ENCODE results near the gene SH2D7.

DNA sequence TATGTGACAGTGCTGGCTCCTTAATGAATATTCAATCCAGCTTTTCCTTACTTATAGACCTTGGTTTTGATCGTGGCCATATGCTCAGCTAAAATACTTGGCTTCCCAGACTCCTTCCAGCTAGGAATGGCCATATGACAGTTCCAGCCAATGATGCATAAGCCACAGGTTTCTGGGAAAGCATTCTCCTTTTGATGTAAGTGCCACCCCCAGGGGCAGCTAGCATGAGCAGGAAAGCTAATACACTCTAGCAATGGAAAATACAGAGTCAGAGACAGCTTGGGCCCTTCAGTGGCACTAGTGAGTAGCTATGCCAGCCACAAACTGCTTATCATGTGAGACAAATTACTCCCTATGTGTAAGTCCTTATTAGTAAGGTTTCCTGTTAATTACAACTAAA lies 41.5 kb upstream of the SH2D7 start:
- TF ChIP-seq FOXA1 (IDR thresholded peaks at IDR 0.05) (no peak), L3MBTL2 (conservative IDR thresholded peaks at IDR 0.05) (no peak), BHLHE40 (IDR thresholded peaks at IDR 0.05; ENCODE audit: borderline replicate concordance) (no peak), HDGF (IDR thresholded peaks at IDR 0.05; ENCODE audit: borderline replicate concordance) (no peak), FOXK2 (IDR thresholded peaks at IDR 0.05) (no peak), FOXM1 (IDR thresholded peaks at IDR 0.05; ENCODE audit: borderline replicate concordance) (no peak), ZNF384 (IDR thresholded peaks at IDR 0.05) (no peak), SP1 (IDR thresholded peaks at IDR 0.05) (no peak), ELF4 (IDR thresholded peaks at IDR 0.05) (no peak), ARNT (IDR thresholded peaks at IDR 0.05) (no peak), SUZ12 (IDR thresholded peaks at IDR 0.05) (no peak), NFRKB (IDR thresholded peaks at IDR 0.05) (no peak), TARDBP (IDR thresholded peaks at IDR 0.05) (no peak)
- TF ChIP-seq, protein P1, sequence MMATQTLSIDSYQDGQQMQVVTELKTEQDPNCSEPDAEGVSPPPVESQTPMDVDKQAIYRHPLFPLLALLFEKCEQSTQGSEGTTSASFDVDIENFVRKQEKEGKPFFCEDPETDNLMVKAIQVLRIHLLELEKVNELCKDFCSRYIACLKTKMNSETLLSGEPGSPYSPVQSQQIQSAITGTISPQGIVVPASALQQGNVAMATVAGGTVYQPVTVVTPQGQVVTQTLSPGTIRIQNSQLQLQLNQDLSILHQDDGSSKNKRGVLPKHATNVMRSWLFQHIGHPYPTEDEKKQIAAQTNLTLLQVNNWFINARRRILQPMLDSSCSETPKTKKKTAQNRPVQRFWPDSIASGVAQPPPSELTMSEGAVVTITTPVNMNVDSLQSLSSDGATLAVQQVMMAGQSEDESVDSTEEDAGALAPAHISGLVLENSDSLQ (IDR thresholded peaks at IDR 0.05) = no peak
